Gastroesophageal sphincter (tissue), 3 donors: Measurements from ENCODE around the gene LONP1.

Experiments
- CTCF ChIP-seq, 4 experiments: fragments of 200-600 bp in 2 of 4; fragments of 450-650 bp in 2 of 4; sonication (generic) in 1 of 4; IDR thresholded peaks; one replicate each; pipeline ENCODE4 v1.5.1; 2017 to 2019; ENCODE audit warnings: antibody characterized with exemption in 4 of 4, mild to moderate bottlenecking in 2 of 4, moderate library complexity in 2 of 4
- EP300 ChIP-seq: sonication (generic); formaldehyde crosslinking; IDR thresholded peaks from one replicate; pipeline ENCODE4 v1.6.1; 2017; ENCODE audit warnings: antibody characterized with exemption, mild to moderate bottlenecking
- POLR2A ChIP-seq, 2 donors: fragments of 450-650 bp; IDR thresholded peaks; one replicate each; pipeline ENCODE4 v1.6.1; 2017; ENCODE audit warnings: antibody characterized with exemption in 2 of 2, mild to moderate bottlenecking in 2 of 2, moderate library complexity in 1 of 2
- POLR2AphosphoS5 ChIP-seq: sonication (generic); formaldehyde crosslinking; IDR thresholded peaks from one replicate; pipeline ENCODE4 v1.6.1; 2017; ENCODE audit warnings: antibody characterized with exemption

- no peak for TF ChIP-seq CTCF (IDR thresholded peaks at IDR 0.05)
- no peak for TF ChIP-seq POLR2AphosphoS5
- TF ChIP-seq POLR2A (IDR thresholded peaks at IDR 0.05) = no peak
- no peak for TF ChIP-seq EP300
Measured at GRCh38 chr19:5671600-5671999, 48.3 kb downstream of the LONP1 start.
